Activated gamma-delta T cell treated with anti-CD3 and anti-CD28 coated beads, Interleukin-2, amount 50 U/mL, for 16 hours (primary cell): Measurements from ENCODE around the gene ERCC1.

Source experiments
- DNase-seq: peaks from one replicate; pipeline ENCODE4 v3.0.0-alpha.2; 2020; ENCODE audit warnings: low read depth

The ERCC1 gene

GRCh38 chr19:45405435-45406225, 18.1 kb downstream of the ERCC1 start:
- DNase-seq: peak; percentile 73

DNA sequence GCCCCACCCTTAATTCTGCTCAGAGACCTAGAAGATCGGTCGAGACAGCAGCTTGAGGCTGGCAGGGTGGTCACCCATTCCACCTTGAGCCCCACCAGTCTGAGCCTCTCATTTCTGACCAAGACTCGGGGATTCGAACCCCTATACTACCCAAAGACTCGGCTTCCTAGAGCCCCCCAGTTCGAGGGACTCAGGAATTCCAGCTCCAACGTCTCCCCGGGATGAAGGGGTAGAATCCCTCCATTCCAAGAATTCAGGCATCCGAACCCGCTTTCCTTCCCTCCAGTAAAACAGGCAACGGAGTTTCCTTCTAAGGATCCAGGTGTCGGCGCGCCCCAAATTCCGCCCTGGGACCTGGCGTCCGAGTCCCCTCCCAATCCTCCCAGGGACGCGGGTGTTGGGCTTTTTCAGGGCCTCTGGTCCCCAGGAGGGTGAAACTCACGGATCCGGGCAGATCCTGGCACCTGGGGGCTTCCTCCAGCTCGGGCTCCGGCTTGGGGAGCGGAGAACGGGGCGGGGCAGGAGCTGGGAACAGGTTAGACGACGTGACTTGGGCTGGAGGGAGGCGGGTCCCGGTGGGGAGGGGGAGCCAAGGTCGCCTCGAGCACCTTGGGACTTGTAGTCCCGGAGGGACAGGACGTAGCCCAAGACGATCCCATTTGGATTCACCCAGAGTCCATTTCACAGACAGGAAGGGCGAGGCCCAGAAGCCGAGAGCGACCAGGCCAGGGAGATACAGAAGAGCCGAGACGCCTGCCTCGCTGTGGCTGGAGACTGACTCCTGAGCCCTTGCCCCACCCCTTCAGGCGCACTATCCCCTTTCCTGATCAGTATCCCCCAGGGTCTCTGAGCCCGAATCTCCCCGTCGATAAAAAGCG, 18.9 kb downstream of the ERCC1 start, which contains the start of gene PPP1R13L:
TSS of gene PPP1R13L (minus strand) at position 513 of the 878 bp plus-strand sequence. CDS start 6,751 bp downstream, outside the sequence.
- no peak for DNase-seq

- peak; percentile 51 for DNase-seq
Measured at GRCh38 chr19:45403781-45404556, 19.7 kb downstream of the ERCC1 start.

GRCh38 chr19:45403272-45403671, 20.4 kb downstream of the ERCC1 start:
- no peak for DNase-seq

GRCh38 chr19:45402298-45403061, 21.2 kb downstream of the ERCC1 start:
- DNase-seq: peak; percentile 18

- DNase-seq: no peak
Measured at GRCh38 chr19:45401815-45402214, 21.9 kb downstream of the ERCC1 start.

- no peak for DNase-seq
Measured at GRCh38 chr19:45400192-45400591, 23.5 kb downstream of the ERCC1 start.

GRCh38 chr19:45395821-45396617, 27.7 kb downstream of the ERCC1 start:
- DNase-seq: no peak

GRCh38 chr19:45391871-45392665, 31.6 kb downstream of the ERCC1 start:
- no peak for DNase-seq

- no peak for DNase-seq
Measured at GRCh38 chr19:45391346-45391745, 32.4 kb downstream of the ERCC1 start.

- DNase-seq: no peak
Measured at GRCh38 chr19:45385392-45386221, 38.1 kb downstream of the ERCC1 start.

DNA sequence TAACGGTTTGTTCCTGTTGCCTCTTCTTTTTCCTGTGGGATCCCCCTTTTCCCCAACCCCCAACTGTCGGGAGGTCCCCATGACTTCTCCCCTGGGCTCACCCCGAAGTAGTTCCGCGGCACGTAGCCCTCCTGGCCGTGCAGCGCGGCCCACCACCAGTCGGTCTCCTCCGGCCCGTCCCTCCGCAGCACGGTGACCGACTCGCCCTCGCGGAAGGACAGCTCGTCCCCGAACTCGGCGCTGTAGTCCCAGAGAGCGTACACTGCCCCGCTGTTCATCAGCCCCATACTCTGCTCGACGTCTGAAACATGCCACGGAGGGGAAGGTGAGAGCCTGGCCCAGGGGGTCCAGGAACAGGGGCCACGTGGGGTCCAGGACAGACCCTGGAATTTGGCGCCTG, 41.3 kb downstream of the ERCC1 start:
- no peak for DNase-seq

DNA sequence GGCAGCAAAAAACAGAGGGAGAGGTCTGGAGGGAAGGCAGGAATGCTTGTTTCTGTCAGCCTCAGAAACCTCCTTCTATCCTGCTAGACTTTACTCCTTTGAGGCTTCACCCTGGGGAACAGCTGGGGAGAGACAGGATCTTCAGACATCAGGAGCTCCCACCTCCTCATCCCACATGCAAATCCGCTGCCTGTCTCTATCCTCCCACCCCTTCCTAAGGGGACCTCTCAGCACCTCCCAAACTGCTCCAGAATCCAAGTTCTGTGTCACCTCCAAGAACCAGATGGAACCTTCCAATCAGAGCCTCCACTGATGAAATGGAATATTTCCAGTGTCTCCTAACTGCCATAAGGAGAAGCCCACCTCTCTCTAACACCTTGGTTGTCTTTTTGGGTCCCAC, 43.6 kb downstream of the ERCC1 start:
- no peak for DNase-seq

DNA sequence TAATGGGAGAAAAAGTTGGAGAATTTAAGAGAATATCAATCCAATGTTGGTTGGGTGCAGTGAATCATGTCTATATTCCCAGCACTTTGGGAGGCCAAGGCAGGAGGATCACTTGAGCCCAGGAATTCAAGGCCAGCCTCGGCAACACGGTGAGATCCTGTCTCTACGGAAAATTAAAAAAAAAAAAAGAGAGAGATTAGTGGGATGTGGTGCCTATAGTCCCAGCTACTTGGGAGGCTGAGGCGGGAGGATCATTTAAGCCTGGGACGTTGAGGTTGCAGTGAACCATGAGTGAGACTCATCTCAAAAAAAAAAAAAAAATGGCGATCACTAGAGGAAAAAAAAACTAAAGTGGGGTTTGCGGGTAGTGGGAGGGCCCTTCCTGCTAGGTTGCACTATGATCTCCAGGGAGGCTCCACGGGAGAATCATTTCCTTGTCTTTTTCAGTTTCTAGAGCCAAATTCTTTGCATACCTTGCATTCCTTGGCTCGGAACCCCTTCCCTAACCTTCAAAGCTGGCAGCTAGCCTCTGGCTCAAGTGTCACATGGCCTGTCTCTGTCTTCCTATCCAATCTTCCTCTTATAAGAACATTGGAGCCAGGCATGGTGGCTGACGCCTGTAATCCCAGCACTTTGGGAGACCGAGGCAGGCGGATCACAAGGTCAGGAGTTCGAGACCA, 47.5 kb downstream of the ERCC1 start:
- DNase-seq: no peak

DNA sequence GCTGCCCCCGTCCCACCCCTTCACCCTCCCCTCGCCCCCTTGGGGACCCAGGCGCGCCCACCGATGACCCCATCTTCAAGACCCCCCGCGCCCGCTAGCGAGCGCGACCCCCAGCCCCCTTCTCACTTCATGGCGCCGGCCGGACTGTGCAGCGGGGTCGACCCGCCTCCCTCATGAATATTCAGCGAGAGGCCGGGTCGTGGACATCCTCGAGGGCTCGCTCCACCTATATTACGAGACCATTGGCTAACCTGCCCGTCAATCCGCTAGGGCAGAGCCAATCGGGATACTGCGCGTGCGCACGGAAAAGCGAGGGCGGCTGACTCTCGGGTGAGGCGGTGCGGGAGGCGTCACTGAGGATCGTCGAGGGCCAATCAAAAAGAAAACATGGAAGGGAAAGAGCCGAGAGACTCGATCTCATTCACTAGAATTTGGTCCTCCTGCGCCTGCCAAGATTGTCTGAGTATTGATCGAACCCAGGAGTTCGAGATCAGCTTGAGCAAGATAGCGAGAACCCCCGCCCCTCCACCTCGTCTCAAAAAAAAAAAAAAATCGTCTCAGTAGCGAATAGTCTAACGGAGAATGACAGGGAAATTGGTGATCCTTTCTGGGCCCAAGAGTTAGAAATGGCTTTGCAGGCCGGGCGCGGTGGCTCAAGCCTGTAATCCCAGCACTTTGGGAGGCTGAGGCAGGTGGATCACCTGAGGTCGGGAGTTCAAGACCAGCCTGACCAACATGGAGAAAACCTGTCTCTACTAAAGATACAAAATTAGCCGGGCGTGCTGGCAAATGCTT, 53.1 kb downstream of the ERCC1 start, which contains the start of gene ERCC2:
TSS of gene ERCC2 (minus strand) at position 164 of the 795 bp plus-strand sequence. CDS start at position 131, 33 bp downstream.
- DNase-seq: peak; percentile 100

DNA sequence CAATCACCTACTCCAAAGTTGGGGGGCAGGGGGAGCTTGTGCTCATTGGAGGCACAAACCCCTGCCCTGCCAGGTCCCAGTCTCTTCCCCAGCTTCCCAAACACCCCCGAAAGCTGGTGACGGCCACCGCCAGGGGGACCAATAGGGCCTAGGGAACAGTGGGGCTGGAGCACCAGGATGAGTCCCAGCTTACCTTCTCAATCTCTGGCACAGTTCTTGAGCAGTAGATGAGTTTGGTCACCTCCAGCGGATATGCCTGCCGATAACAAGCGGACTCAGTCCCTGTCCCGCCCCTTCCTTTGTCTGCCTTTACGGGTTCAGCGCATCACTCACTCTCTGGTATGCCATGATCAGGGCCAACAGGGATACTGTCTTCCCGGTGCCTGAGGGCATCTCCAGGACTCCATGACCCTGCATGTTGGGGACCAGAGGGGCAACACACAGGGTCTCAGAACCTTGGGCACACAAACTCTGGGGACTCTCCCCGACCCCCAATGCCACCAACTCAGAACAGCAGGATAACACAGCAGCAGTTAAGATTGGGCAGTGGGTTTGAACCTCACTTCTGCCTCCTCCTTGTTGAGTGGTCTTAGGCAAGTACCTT, 54.9 kb downstream of the ERCC1 start:
- DNase-seq: no peak

- DNase-seq: no peak
Measured at GRCh38 chr19:45368127-45368526, 55.6 kb downstream of the ERCC1 start.
